NB4 (cell line): Measurements from ENCODE around the gene DDX51.

Source experiments
- POLR2A ChIP-seq: IDR thresholded peaks from 2 replicates; pipeline ENCODE4 v1.6.1; 2011; ENCODE audit warnings: mild to moderate bottlenecking; ENCODE audit not compliant: insufficient read length; ENCODE audit errors: extremely low read depth
- TF ChIP-seq, protein P1 (sequence below): IDR thresholded peaks from one replicate; pipeline ENCODE4 v1.5.1; 2012; ENCODE audit warnings: low read depth, low read length

DNA sequence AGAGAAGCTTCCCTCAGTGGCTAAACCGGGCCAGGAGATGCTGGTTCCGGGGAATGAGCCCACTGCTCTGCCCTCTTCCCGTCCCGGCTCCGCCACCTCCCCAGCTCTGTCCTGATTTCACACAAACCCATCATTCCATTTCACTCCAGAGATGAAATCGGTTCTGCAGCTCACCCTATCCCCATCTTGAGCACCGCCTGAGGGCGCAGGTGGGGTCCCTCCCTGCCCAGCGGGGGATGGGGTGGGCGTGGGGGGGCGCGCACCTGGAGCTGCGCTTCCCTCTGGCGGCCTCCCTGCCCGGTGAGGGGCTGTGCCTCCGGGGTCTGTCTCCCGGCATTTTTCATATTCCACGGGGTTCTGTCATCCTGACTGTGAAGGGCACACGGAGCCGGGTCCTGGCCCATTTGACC, 44.8 kb upstream of the DDX51 start:
- TF ChIP-seq POLR2A, result no peak
- TF ChIP-seq, protein P1, sequence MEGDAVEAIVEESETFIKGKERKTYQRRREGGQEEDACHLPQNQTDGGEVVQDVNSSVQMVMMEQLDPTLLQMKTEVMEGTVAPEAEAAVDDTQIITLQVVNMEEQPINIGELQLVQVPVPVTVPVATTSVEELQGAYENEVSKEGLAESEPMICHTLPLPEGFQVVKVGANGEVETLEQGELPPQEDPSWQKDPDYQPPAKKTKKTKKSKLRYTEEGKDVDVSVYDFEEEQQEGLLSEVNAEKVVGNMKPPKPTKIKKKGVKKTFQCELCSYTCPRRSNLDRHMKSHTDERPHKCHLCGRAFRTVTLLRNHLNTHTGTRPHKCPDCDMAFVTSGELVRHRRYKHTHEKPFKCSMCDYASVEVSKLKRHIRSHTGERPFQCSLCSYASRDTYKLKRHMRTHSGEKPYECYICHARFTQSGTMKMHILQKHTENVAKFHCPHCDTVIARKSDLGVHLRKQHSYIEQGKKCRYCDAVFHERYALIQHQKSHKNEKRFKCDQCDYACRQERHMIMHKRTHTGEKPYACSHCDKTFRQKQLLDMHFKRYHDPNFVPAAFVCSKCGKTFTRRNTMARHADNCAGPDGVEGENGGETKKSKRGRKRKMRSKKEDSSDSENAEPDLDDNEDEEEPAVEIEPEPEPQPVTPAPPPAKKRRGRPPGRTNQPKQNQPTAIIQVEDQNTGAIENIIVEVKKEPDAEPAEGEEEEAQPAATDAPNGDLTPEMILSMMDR, result no peak
